ENCODE results near the gene OR7D2.

DNA sequence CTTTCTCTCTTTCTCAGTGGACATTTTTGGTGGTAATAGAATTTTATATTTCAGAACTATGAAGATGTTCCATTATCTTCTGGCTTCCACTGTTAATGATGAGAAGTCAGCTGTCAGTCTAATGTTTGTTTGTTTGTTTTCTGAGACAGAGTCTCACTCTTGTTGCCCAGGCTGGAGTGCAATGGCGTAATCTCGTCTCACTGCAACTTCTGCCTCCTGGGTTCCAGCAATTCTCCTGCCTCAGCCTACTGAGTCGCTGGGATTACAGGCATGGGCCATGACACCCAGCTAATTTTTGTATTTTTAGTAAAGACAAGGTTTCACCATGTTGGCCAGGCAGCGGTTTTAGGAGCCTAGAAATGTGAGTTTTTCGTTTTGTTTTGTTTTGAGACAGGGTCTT, 33.9 kb upstream of the OR7D2 start:
- no peak for TF ChIP-seq SUZ12 (IDR thresholded peaks at IDR 0.05)
- no peak for TF ChIP-seq BHLHE40 (IDR thresholded peaks at IDR 0.05; ENCODE audit: borderline replicate concordance)
- TF ChIP-seq ZNF384 (IDR thresholded peaks at IDR 0.05), result no peak
- no peak for TF ChIP-seq SP1 (IDR thresholded peaks at IDR 0.05)
- no peak for TF ChIP-seq ARNT (IDR thresholded peaks at IDR 0.05)
